ENCODE measurements around the gene GAB2.

- TF ChIP-seq CTCF (conservative IDR thresholded peaks at IDR 0.05; ENCODE audit: low read length) (no peak), EZH2phosphoT487 (IDR thresholded peaks at IDR 0.05; ENCODE audit: borderline replicate concordance, low read depth, low read length) (no peak)
These were observed 85.3 kb downstream of the GAB2 start for GRCh38 chr11:78332174-78332866.
